OCI-LY7 (cell line): ENCODE measurements around the gene AXIN2.

Experiments used
- CTCF ChIP-seq: fragments of 200-600 bp; sonication (generic); conservative IDR thresholded peaks from 2 replicates; pipeline ENCODE4 v1.5.1; 2014; ENCODE audit warnings: mild to moderate bottlenecking, antibody characterized with exemption, low read length, moderate library complexity, mixed read lengths
- EZH2phosphoT487 ChIP-seq: fragments of 200-600 bp; sonication (generic); IDR thresholded peaks from 2 replicates; pipeline ENCODE4 v1.6.1; 2018; ENCODE audit warnings: low read depth, borderline replicate concordance, mild to moderate bottlenecking, mixed run types, antibody characterized with exemption, low read length, moderate library complexity, mixed read lengths

- no peak for TF ChIP-seq CTCF
- no peak for TF ChIP-seq EZH2phosphoT487
These were observed 6.1 kb upstream of the AXIN2 start for GRCh38 chr17:65567566-65567965.
